ENCODE results near the gene SRPK3.

DNA sequence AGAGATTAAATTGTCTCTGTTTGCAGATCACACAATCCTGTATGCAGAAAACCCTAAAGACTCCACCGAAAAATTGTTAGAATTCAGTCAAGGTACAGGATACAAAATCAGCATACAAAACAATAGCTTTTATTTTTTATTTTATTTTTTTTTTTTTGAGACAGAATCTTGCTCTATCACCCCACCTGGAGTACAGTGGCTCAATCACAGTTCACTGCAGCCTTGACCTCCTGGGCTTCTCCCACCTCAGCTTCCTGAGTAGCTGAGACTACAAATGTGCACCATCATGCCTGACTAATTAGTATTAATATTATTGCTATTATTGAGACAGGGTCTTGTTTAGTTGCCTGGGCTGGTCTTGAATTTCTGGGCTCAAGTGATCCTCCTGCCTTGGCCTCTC lies 25.7 kb upstream of the SRPK3 start:
- no peak for TF ChIP-seq ZFX (IDR thresholded peaks at IDR 0.05; ENCODE audit: borderline replicate concordance)
- TF ChIP-seq, protein P1, sequence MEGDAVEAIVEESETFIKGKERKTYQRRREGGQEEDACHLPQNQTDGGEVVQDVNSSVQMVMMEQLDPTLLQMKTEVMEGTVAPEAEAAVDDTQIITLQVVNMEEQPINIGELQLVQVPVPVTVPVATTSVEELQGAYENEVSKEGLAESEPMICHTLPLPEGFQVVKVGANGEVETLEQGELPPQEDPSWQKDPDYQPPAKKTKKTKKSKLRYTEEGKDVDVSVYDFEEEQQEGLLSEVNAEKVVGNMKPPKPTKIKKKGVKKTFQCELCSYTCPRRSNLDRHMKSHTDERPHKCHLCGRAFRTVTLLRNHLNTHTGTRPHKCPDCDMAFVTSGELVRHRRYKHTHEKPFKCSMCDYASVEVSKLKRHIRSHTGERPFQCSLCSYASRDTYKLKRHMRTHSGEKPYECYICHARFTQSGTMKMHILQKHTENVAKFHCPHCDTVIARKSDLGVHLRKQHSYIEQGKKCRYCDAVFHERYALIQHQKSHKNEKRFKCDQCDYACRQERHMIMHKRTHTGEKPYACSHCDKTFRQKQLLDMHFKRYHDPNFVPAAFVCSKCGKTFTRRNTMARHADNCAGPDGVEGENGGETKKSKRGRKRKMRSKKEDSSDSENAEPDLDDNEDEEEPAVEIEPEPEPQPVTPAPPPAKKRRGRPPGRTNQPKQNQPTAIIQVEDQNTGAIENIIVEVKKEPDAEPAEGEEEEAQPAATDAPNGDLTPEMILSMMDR (IDR thresholded peaks at IDR 0.05): no peak
